ENCODE data around the gene CHSY3. TPM values are rescaled to one million over a fixed set of nuclear protein-coding genes. Genes with fewer than 3 reads are reported as not detected.

CHSY3 gene
- total RNA-seq, 1 donor from 2014 or later = 0.62 TPM

DNA sequence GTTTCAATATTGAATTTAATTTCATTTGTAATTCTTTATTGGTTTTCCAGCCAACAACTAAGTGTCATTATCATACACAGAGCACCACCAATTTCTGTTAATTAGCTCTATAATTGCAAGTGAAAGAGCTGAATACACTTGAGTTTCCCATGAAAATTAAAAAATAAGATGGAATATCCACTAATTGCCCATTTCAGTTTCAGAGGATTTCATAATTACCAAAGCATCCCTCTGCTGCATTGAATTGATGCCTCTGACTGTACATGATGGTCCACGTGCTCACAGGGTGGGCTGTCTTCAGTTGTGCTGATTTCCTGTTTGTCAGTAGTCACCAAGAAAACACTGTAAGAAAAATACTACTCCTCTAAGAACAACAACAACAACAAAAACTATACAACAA, 163.8 kb downstream of the CHSY3 start:
- intact Hi-C loops (cut with micrococcal nuclease) = no loop called here
- DNase-seq (no peak), ATAC-seq (no peak)

GRCh38 chr5:130068988-130069387, 164.7 kb downstream of the CHSY3 start:
- no peak for ATAC-seq
- no peak for DNase-seq
- intact Hi-C loops (cut with micrococcal nuclease) = no loop called here

DNA sequence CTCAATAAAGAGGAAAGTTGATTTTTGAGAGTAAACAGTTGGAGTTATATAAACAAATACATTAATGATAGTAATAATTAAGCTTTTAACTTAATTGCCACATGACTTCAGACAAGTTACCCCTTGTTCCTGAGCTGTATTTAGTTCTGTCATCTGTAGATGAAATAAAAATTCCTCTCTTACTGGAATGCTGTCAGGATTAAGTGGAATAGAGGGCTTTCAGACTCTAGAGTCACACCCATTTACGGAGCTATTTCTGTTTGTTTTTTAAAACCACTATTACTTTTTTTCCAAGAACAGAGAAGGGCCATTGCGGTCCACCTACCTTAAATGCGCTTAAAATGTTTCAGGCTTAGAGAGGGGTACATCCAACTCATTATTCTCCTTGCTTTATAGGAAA, 170.6 kb downstream of the CHSY3 start:
- no peak for DNase-seq
- ATAC-seq = no peak
- intact Hi-C loops (cut with micrococcal nuclease) = no loop called here

GRCh38 chr5:130077007-130077406, 172.7 kb downstream of the CHSY3 start:
- intact Hi-C loops (cut with micrococcal nuclease) = no loop called here
- ATAC-seq (no peak), DNase-seq (no peak)

- no peak for ATAC-seq
- intact Hi-C loops (cut with micrococcal nuclease) = no loop called here
These were observed 174.4 kb downstream of the CHSY3 start for GRCh38 chr5:130078661-130079060.

GRCh38 chr5:130090569-130091270, 186.5 kb downstream of the CHSY3 start:
- DNase-seq (no peak), ATAC-seq (no peak)
- intact Hi-C loops (cut with micrococcal nuclease) = no loop called here

More at GRCh38 chr5:130078661-130079060, 174.4 kb downstream of the CHSY3 start:
- DNase-seq = no peak

DNA sequence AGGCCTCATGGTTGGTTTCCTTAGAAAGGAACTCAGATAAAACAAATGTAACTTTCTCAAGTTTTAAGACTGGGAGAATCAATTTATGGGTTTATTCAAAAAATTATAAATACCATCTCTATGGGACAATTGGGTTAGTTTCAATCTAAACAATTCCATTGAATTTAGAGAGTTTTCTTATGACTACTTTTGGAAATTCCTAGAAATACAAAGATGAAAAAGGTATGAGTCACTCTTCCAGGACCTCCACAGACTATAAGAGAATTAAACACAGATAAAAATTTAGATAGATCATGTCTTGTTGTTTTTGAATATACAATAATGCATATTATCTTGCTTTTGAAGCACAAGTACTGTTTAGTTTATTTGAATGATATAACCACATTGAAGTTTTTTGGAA, 188.7 kb downstream of the CHSY3 start:
- DNase-seq (no peak), ATAC-seq (no peak)
- intact Hi-C loops (cut with micrococcal nuclease) = no loop called here

DNA sequence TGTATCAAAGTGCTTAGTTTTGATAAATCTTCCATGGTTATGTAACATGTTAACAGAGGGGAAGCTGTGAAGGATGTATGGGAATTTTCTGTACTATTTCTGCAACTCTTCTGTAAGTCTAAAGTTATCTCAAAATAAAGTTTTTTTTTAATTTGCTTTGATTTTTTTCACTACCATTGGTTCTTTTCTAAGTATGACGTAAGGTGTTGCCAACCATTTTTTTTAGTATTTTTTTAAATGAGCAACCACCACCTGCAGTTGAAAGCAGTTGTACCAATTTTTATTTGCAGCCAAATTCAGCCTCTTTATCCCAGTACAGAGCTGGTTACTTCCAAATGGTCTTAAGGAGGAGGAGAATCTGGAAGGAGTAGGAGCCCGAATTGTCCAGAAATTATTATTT, 192.2 kb downstream of the CHSY3 start:
- DNase-seq (no peak), ATAC-seq (no peak)
- intact Hi-C loops (cut with micrococcal nuclease) = no loop called here

DNA sequence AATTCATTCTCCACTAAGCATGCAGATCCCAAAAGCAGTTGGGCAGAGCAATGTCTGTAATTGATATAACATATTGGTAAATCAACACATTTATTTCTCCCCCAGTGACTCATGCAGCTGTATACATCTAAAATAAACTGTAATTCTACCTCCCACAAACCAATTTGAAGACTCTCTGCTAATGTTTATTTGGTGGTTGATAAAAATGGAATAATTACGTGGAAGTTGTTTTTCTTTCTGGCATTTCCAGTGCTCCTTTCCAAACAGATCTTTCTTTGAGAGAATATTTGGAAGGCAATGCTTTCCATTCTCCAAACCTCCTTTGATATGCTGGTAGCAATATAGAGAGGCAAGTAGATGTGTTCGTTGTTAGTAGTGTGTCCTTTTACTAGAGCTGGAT, 194.7 kb downstream of the CHSY3 start:
- DNase-seq (no peak), ATAC-seq (no peak)
- intact Hi-C loops (cut with micrococcal nuclease) = no loop called here

DNA sequence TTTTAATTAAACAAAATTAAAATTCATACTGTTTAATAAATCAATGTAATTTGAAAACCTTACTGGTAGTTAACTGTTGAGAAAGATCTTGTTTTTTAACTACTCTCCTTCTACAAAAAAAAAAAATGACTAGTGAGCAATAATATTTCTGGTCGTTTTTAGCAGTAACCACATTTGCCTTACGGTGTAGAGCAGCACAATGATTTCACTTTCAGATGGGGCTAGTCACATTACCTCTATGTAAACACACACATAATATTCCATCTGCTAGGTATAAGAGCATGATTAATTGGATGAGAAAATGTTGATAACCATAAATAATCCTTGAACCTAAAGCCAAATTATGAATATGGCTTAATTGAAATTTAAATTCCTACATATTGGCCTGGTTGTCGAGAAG, 198.1 kb downstream of the CHSY3 start:
- DNase-seq = no peak
- ATAC-seq = no peak
- intact Hi-C loops (cut with micrococcal nuclease) = no loop called here

- ATAC-seq (no peak), DNase-seq (no peak)
- intact Hi-C loops (cut with micrococcal nuclease) = no loop called here
These were observed 198.7 kb downstream of the CHSY3 start for GRCh38 chr5:130102960-130103359.

- intact Hi-C loops (cut with micrococcal nuclease) = no loop called here
- ATAC-seq (no peak), DNase-seq (no peak)
These were observed 200.8 kb downstream of the CHSY3 start for GRCh38 chr5:130104895-130105688.

- DNase-seq (no peak), ATAC-seq (no peak)
These were observed 202.2 kb downstream of the CHSY3 start for GRCh38 chr5:130106480-130106879.

GRCh38 chr5:130109152-130109551, 204.9 kb downstream of the CHSY3 start:
- ATAC-seq (no peak), DNase-seq (no peak)
- intact Hi-C loops (cut with micrococcal nuclease) = no loop called here

More at GRCh38 chr5:130106480-130106879, 202.2 kb downstream of the CHSY3 start:
- intact Hi-C loops (cut with micrococcal nuclease) = no loop called here

GRCh38 chr5:130110328-130110727, 206.1 kb downstream of the CHSY3 start:
- intact Hi-C loops (cut with micrococcal nuclease) = no loop called here
- no peak for DNase-seq
- ATAC-seq = no peak

DNA sequence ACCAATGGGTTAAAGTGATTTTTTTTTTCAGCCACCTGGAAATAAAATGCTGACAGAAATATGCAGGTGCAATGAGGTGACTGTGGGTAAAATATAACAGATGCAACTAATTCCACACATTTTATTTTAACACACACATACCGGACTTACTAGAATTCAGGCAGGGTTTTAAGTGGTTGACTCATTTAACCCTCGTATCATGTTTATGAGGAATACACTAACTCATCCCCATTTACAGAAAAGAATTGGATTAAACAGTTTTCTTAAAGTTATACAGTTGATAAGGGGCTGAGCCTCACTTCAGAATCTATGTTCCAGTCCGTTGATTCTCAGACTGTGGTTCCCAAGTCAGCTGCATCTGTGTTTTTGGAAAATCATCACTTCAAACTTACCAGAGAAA, 207.5 kb downstream of the CHSY3 start:
- no peak for DNase-seq
- no peak for ATAC-seq
- intact Hi-C loops (cut with micrococcal nuclease) = no loop called here

GRCh38 chr5:130112246-130112645, 208.0 kb downstream of the CHSY3 start:
- intact Hi-C loops (cut with micrococcal nuclease) = no loop called here
- DNase-seq (no peak), ATAC-seq (no peak)

- DNase-seq (no peak), ATAC-seq (no peak)
- intact Hi-C loops (cut with micrococcal nuclease) = no loop called here
These were observed 211.4 kb downstream of the CHSY3 start for GRCh38 chr5:130115686-130116085.

- intact Hi-C loops (cut with micrococcal nuclease) = no loop called here
- ATAC-seq (peak; percentile 22), DNase-seq (no peak)
These were observed 212.2 kb downstream of the CHSY3 start for GRCh38 chr5:130116462-130116861.

DNA sequence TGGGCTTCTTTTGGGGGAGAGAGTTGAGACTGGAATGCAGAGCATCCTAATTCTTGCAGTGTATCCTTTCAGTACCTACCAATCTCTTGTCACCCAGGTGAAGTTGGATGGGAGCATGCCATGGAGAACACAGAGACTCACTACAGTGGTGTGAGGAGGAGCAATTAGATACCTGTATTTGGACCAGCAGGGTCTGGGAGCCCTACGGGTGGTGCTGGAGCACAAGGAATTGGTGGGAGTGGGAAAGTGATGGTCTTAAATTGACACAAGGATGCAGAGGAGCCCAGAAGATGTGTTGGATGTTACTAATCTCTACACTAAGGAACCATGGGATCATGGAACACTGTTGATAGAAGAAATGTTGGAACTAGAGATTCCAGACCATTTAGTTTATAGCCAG, 212.7 kb downstream of the CHSY3 start:
- no peak for DNase-seq
- intact Hi-C loops (cut with micrococcal nuclease) = no loop called here
- ATAC-seq = no peak

DNA sequence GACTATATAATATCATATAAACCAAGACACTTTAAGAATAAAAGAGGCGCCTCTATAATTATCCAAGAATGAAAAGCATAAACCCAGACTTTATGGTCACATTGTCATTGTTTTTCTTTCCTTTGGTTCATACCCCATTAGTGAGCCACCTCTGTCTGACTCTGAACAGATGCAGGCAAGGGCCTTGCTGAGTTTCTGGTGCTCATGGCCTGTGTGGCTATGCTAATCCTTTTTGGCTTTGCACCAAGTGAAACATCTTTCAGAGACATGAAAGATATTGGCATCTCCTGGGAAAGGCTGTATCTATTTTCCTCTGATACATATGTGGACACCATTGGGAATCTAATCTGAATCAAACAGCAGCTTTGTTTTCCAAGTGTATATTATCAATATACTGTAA, 222.5 kb downstream of the CHSY3 start:
- intact Hi-C loops (cut with micrococcal nuclease) = no loop called here
- no peak for DNase-seq
- ATAC-seq = no peak

Measured in left ventricle myocardium superior (tissue), 1 donor.